Suprapubic skin (tissue), 3 donors: ENCODE results near the gene ANKS4B.

Experiments
- EP300 ChIP-seq: sonication (generic); formaldehyde crosslinking; IDR thresholded peaks from one replicate; pipeline ENCODE4 v1.6.1; 2017; ENCODE audit warnings: antibody characterized with exemption
- TF ChIP-seq, protein P1 (sequence below), 2 donors: fragments of 200-600 bp in 1 of 2; fragments of 450-650 bp in 1 of 2; sonication (generic) in 1 of 2; IDR thresholded peaks; one replicate each; pipeline ENCODE4 v1.5.1; 2016 to 2019; ENCODE audit warnings: antibody characterized with exemption in 2 of 2, mild to moderate bottlenecking in 1 of 2, moderate library complexity in 1 of 2

DNA sequence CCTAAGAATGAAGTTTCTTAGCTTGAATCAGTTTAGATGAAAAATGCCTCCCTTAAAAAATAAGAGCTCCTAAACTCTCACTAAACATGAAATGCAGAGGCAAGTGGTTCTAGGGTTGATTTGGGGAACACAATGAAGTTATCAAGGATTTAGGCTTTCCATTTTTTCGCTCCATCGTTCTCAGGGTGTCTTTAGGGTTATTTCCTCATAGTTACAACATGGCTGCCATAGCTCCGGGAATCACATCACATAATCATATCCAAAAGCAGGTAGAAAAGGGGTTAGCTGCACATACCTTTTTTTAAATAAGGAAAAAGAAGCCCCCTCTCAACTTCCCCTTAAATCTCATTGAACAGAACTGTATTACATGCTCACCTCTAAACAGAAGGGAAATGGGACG, 43.5 kb upstream of the ANKS4B start:
- no peak for TF ChIP-seq EP300
- TF ChIP-seq, protein P1, sequence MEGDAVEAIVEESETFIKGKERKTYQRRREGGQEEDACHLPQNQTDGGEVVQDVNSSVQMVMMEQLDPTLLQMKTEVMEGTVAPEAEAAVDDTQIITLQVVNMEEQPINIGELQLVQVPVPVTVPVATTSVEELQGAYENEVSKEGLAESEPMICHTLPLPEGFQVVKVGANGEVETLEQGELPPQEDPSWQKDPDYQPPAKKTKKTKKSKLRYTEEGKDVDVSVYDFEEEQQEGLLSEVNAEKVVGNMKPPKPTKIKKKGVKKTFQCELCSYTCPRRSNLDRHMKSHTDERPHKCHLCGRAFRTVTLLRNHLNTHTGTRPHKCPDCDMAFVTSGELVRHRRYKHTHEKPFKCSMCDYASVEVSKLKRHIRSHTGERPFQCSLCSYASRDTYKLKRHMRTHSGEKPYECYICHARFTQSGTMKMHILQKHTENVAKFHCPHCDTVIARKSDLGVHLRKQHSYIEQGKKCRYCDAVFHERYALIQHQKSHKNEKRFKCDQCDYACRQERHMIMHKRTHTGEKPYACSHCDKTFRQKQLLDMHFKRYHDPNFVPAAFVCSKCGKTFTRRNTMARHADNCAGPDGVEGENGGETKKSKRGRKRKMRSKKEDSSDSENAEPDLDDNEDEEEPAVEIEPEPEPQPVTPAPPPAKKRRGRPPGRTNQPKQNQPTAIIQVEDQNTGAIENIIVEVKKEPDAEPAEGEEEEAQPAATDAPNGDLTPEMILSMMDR (IDR thresholded peaks at IDR 0.05) = no peak
